B cell (primary cell): Measurements from ENCODE around the gene MRTFA. TPM values are rescaled to one million over a fixed set of nuclear protein-coding genes. Genes with fewer than 3 reads are reported as not detected.

Experiments
- ATAC-seq: fragments of 200-7000 bp; cut with Tn5 transposase; one replicate; pipeline ENCODE4 v1.10.0; 2021; ENCODE audit warnings: low read depth, mild to moderate bottlenecking, moderate number of reproducible peaks, moderate library complexity
- CTCF ChIA-PET: fragments of 350-600 bp; sonication (Branson Sonifier 250); formaldehyde crosslinking; loops from one replicate; lab custom pipeline; 2021; ENCODE audit warnings: antibody characterized with exemption, inconsistent platforms; lab: Charles Lee
- POLR2A ChIA-PET: fragments of 350-600 bp; sonication (Branson Sonifier 250); formaldehyde crosslinking; loops from one replicate; lab custom pipeline; 2021; ENCODE audit warnings: antibody characterized with exemption; lab: Charles Lee
- DNase-seq: peaks from one replicate; pipeline ENCODE4 v3.0.0; 2013
- H2AFZ ChIP-seq: 2 replicates; pipeline ENCODE4 v1.6.1; 2012; ENCODE audit warnings: mild to moderate bottlenecking, low read depth, low read length; ENCODE audit not compliant: insufficient read depth, poor library complexity, severe bottlenecking
- H3K27ac ChIP-seq, 2 donors: 1 replicate in 1 of 2; 2 replicates in 1 of 2; pipeline ENCODE4 v1.5.1; 2012 to 2013; ENCODE audit warnings: low read length in 2 of 2, mild to moderate bottlenecking in 2 of 2, moderate library complexity in 1 of 2
- H3K27me3 ChIP-seq, 4 experiments: fragments of 200-600 bp in 1 of 4; sonication (generic) in 1 of 4; replicated peaks in 1 of 4; 1 replicate in 2 of 4; 2 replicates in 2 of 4; pipeline versions ENCODE4 v1.6.1 to v1.7.0; 2013 to 2016; ENCODE audit warnings: low read length in 3 of 4, mild to moderate bottlenecking in 2 of 4, mixed read lengths in 1 of 4, moderate library complexity in 1 of 4; ENCODE audit not compliant: insufficient read depth in 4 of 4, control insufficient read depth in 3 of 4; ENCODE audit errors: control extremely low read depth in 1 of 4
- H3K36me3 ChIP-seq, 2 experiments: replicated peaks in 1 of 2; 1 replicate in 1 of 2; 2 replicates in 1 of 2; pipeline versions ENCODE4 v1.6.1 to v1.7.1; 2013; ENCODE audit warnings: low read length in 1 of 2; ENCODE audit not compliant: insufficient read depth in 2 of 2, control insufficient read depth in 1 of 2; ENCODE audit errors: control extremely low read depth in 1 of 2, extremely low read depth in 1 of 2
- H3K4me1 ChIP-seq, 2 donors: fragments of 200-600 bp in 1 of 2; sonication (generic) in 1 of 2; 1 replicate in 1 of 2; 2 replicates in 1 of 2; pipeline versions ENCODE4 v1.5.1 to v1.6.1; 2013 to 2017; ENCODE audit warnings: low read length in 2 of 2; ENCODE audit not compliant: control insufficient read depth in 2 of 2, insufficient read depth in 2 of 2
- H3K4me2 ChIP-seq: replicated peaks from 2 replicates; pipeline ENCODE3; 2012; ENCODE audit warnings: mild to moderate bottlenecking, low read depth, low read length; ENCODE audit not compliant: poor library complexity, severe bottlenecking
- H3K4me3 ChIP-seq, 5 experiments: fragments of 200-600 bp in 1 of 5; sonication (generic) in 1 of 5; 1 replicate in 3 of 5; 2 replicates in 2 of 5; pipeline versions ENCODE4 v1.5.1 to v1.7.0; 2011 to 2016; ENCODE audit warnings: low read length in 4 of 5, mild to moderate bottlenecking in 4 of 5, low read depth in 2 of 5, control low read depth in 1 of 5, moderate library complexity in 1 of 5; ENCODE audit not compliant: insufficient read depth in 1 of 5; ENCODE audit errors: control extremely low read depth in 1 of 5, extremely low read depth in 1 of 5
- H3K79me2 ChIP-seq: fragments of 200-600 bp; sonication (generic); one replicate; pipeline ENCODE4 v1.6.0; 2016; ENCODE audit warnings: low read length; ENCODE audit not compliant: control insufficient read depth, insufficient read depth
- H3K9ac ChIP-seq: fragments of 200-600 bp; sonication (generic); 2 replicates; pipeline ENCODE4 v1.6.1; 2017; ENCODE audit warnings: mild to moderate bottlenecking, low read length, moderate library complexity
- H3K9me3 ChIP-seq, 3 donors: one replicate each; pipeline versions ENCODE4 v1.6.1 to v1.7.1; 2013; ENCODE audit warnings: low read length in 2 of 3; ENCODE audit not compliant: control insufficient read depth in 2 of 3, insufficient read depth in 1 of 3; ENCODE audit errors: control extremely low read depth in 1 of 3
- H4K20me1 ChIP-seq: 2 replicates; pipeline ENCODE4 v1.6.0; 2012; ENCODE audit warnings: mild to moderate bottlenecking, low read length; ENCODE audit not compliant: insufficient read depth, control insufficient read depth, poor library complexity, severe bottlenecking
- H3K27ac Mint-ChIP-seq: one replicate; pipeline ENCODE4 v1.8.0; 2021; ENCODE audit warnings: mixed read lengths
- H3K27me3 Mint-ChIP-seq: one replicate; pipeline ENCODE4 v1.8.0; 2021; ENCODE audit warnings: mixed read lengths
- H3K4me1 Mint-ChIP-seq: one replicate; pipeline ENCODE4 v1.8.0; 2021; ENCODE audit warnings: mixed read lengths
- H3K4me3 Mint-ChIP-seq: one replicate; pipeline ENCODE4 v1.8.0; 2021; ENCODE audit warnings: mixed read lengths
- H3K9me3 Mint-ChIP-seq: one replicate; pipeline ENCODE4 v1.8.0; 2022; ENCODE audit warnings: mixed read lengths; ENCODE audit not compliant: insufficient read depth
- CTCF ChIP-seq: fragments of 200-600 bp; IDR thresholded peaks from one replicate; pipeline ENCODE4 v1.8.0; 2022; ENCODE audit warnings: antibody characterized with exemption, mild to moderate bottlenecking
- EZH2 ChIP-seq: IDR thresholded peaks from 2 replicates; pipeline ENCODE4 v1.6.1; 2012; ENCODE audit warnings: borderline replicate concordance, low read depth, mild to moderate bottlenecking, moderate library complexity, low read length; ENCODE audit not compliant: insufficient read depth, poor library complexity, severe bottlenecking
- whole genome bisulfite sequencing: methylation state at CpG from one replicate; pipeline ENCODE4 v1.1.5; 2013; ENCODE audit warnings: missing lambda C conversion rate; ENCODE audit not compliant: insufficient coverage; 5-methylcytosine and 5-hydroxymethylcytosine counted together
- intact Hi-C: fragments of 100-400 bp; cut with micrococcal nuclease; formaldehyde crosslinking; loops from one replicate; pipeline ENCODE4 v1.10.0; 2022
- polyA plus RNA-seq: library from polyadenylated mRNA; depleted of rRNA; stranded (reverse); fragments of >200 nt; gene quantifications from 2 replicates; pipeline ENCODE4 v1.2.3, GENCODE V29; 2012
- total RNA-seq, 2 donors: library from RNA; stranded (reverse); fragments of 120-200 nt in 1 of 2; gene quantifications; 1 replicate in 1 of 2; 2 replicates in 1 of 2; pipeline versions ENCODE4 v1.2.3 to v1.2.4, GENCODE V29; 2013 to 2022

Gene MRTFA
- total and polyA plus RNA-seq, 2 donors (not counting 1 experiment from before 2014, with no cell fraction given) = 28.9 to 82.6 TPM

DNA sequence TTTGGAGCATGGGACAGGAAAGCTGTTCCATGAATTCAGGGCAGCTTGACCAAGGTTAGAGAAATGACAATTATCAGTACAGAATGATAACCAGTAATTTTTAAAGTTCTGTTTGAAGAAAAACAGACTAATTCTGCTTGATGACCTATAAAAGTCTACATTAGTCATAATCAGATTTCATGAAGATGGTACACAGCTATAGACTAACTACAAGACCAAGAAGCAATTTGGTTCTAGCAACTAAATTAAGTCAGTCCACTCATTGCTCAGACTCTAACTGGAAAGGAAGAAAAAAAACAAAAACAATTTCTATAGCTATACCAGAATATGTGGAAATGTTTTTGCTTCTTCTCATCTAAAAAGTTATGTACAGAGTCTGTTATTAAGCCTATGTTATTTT, 24.9 kb downstream of the MRTFA start:
- peaks cover 94% of the 10 kb centered on the region for H3K79me2 ChIP-seq
- Mint-ChIP-seq H3K27me3 (no peaks in the 10 kb centered on the region), H3K4me3 (no peak overlapping the region), H3K4me1 (peaks cover 34% of the 10 kb centered on the region), H3K9me3 (no peaks in the 10 kb centered on the region), H3K27ac (no peak overlapping the region)
- H3K27me3 ChIP-seq = no peaks in the 10 kb centered on the region
- H2AFZ ChIP-seq = no peak overlapping the region
- ATAC-seq = no peak
- H3K9ac ChIP-seq = no peak overlapping the region
- no peak overlapping the region for H3K27ac ChIP-seq
- H3K4me1 ChIP-seq = peaks cover 1 to 8% of the 10 kb centered on the region in 2 donors
- H3K4me2 ChIP-seq = no peak overlapping the region
- intact Hi-C loops = no loop called here
- POLR2A ChIA-PET = no interaction called here
- TF ChIP-seq EZH2 (no peak), CTCF (no peak)
- H3K4me3 ChIP-seq = no peak overlapping the region
- no peaks in the 10 kb centered on the region for H3K36me3 ChIP-seq
- no peak for DNase-seq
- peaks cover 18% of the 10 kb centered on the region for H4K20me1 ChIP-seq
- no peaks in the 10 kb centered on the region for H3K9me3 ChIP-seq
- CTCF ChIA-PET = interaction anchor here (0.6 to 1.5 kb wide), 2 partner anchors 13 to 15 kb away, joined by 3 read pairs; no protein-coding TSS in a partner anchor

GRCh38 chr22:40610329-40610850, 26.1 kb downstream of the MRTFA start:
- Histone ChIP-seq H3K79me2 (peaks cover 92% of the 10 kb centered on the region), H3K27me3 (no peaks in the 10 kb centered on the region), H3K9ac (no peak overlapping the region), H3K9me3 (no peaks in the 10 kb centered on the region), H4K20me1 (peaks cover 12% of the 10 kb centered on the region), H3K4me2 (no peak overlapping the region), H3K36me3 (no peaks in the 10 kb centered on the region), H2AFZ (no peak overlapping the region), H3K4me1 (peaks cover 5 to 13% of the 10 kb centered on the region in 2 donors), H3K27ac (no peak overlapping the region), H3K4me3 (no peak overlapping the region)
- no peak overlapping the region for H3K4me3 Mint-ChIP-seq
- ChIA-PET CTCF (interaction anchor here (0.5 to 1.3 kb wide), 3 partner anchors 35 to 83 kb away, joined by 3 to 4 read pairs (median 4); no protein-coding TSS in a partner anchor), POLR2A (interaction anchor here (0.7 kb wide), 1 partner anchor 28 kb away, joined by 4 read pairs; no protein-coding TSS in a partner anchor)
- ATAC-seq = no peak
- intact Hi-C loops = no loop called here
- no peaks in the 10 kb centered on the region for H3K27me3 Mint-ChIP-seq
- H3K9me3 Mint-ChIP-seq = no peaks in the 10 kb centered on the region
- DNase-seq = no peak
- no peak overlapping the region for H3K27ac Mint-ChIP-seq
- no CpG with 5 or more reads among the region's 1 CpG for WGBS
- H3K4me1 Mint-ChIP-seq = peaks cover 41% of the 10 kb centered on the region
- TF ChIP-seq CTCF (no peak), EZH2 (no peak)
